ENCODE data around the gene CZIB.

- TF ChIP-seq CTCF (IDR thresholded peaks at IDR 0.05) = no peak
- TF ChIP-seq POLR2A (IDR thresholded peaks at IDR 0.05) = no peak
- no peak for TF ChIP-seq EP300 (IDR thresholded peaks at IDR 0.05)
Measured at GRCh38 chr1:53262000-53262399, 41.6 kb upstream of the CZIB start.

Data from tibial nerve (tissue), 4 donors.